Measurements from ENCODE around the gene WBP11. TPM values are rescaled to one million over a fixed set of nuclear protein-coding genes. Genes with fewer than 3 reads are reported as not detected.

The WBP11 gene
- total and polyA plus RNA-seq, 9 of the 15 experiments (the other 6 are each of a cell fraction or from before 2014, with no cell fraction given): 7.7 to 60.8 (median 24.6) TPM

- WGBS (ENCODE audit: insufficient coverage, low coverage, missing lambda C conversion rate): 25% methylated on average over 1 of the region's 1 CpG
- ATAC-seq (no peak), DNase-seq (ENCODE audit: extremely low read depth in 1 of 4, low spot score in 3 of 4) (no peak), FAIRE-seq (no peak)
- no peak overlapping the region for H3K27ac ChIP-seq (ENCODE audit: extremely low read depth, low read depth, low read length)
- intact Hi-C loops (cut with micrococcal nuclease) (no loop called here), in situ Hi-C loops (cut with MboI) (no loop called here)
- H4K20me1 ChIP-seq (replicated peaks; ENCODE audit: control insufficient read depth, insufficient read depth, low read length): no peaks in the 10 kb centered on the region
- H3K27me3 ChIP-seq (ENCODE audit: control insufficient read depth in 2 of 2, insufficient read depth in 2 of 2, low read length in 2 of 2): no peaks in the 10 kb centered on the region
- H2AFZ ChIP-seq (ENCODE audit: low read depth, low read length): no peak overlapping the region
- no peak overlapping the region for H3K4me3 ChIP-seq
- BruUV-seq (replicated peaks): no TSS peak
- TF ChIP-seq CBFA2T3 (IDR thresholded peaks at IDR 0.05) (0 out of 2 replicates have a peak, but pooled peaks have one; percentile 9), TCF7L2 (IDR thresholded peaks at IDR 0.05; ENCODE audit: low read depth, low read length) (no peak), JUND (IDR thresholded peaks at IDR 0.05; ENCODE audit: borderline replicate concordance, low read depth, low read length) (0 out of 2 replicates have a peak, but pooled peaks have one; percentile 22), JUND (tag; IDR thresholded peaks at IDR 0.05; ENCODE audit: borderline replicate concordance, low read depth, low read length) (no peak)
- H3K9me3 ChIP-seq (replicated peaks; ENCODE audit: control insufficient read depth, insufficient read depth, low read depth, low read length): no peaks in the 10 kb centered on the region
- CTCF ChIA-PET (ENCODE audit: low intra/inter-chr PET ratio): no interaction called here
- no peak overlapping the region for H3K9ac ChIP-seq (ENCODE audit: insufficient read depth in 1 of 2, low read depth in 2 of 2, low read length in 2 of 2)
- no peaks in the 10 kb centered on the region for H3K79me2 ChIP-seq (ENCODE audit: control insufficient read depth, insufficient read depth, low read length)
- no peak overlapping the region for H3K4me2 ChIP-seq (ENCODE audit: insufficient read depth, low read length)
- no peaks in the 10 kb centered on the region for H3K36me3 ChIP-seq (ENCODE audit: control insufficient read depth, insufficient read depth, low read length)
- H3K4me1 ChIP-seq (replicated peaks in 1 of 2; ENCODE audit: control insufficient read depth in 2 of 2, insufficient read depth in 2 of 2, low read length in 2 of 2): peaks cover 0 to 15% of the 10 kb centered on the region in 2 experiments; a peak in 3 of 5 replicates
- H3K9me1 ChIP-seq (ENCODE audit: control insufficient read depth, insufficient read depth, low read length): no peaks in the 10 kb centered on the region
- POLR2A ChIA-PET: interaction anchor here (0.9 kb wide), 1 partner anchor 20 kb away, joined by 3 read pairs; no protein-coding TSS in a partner anchor
Measured at GRCh38 chr12:14833952-14834351, 30.7 kb upstream of the WBP11 start.

- Histone ChIP-seq H3K9ac (ENCODE audit: insufficient read depth in 1 of 2, low read depth in 2 of 2, low read length in 2 of 2) (no peak overlapping the region), H3K9me1 (ENCODE audit: control insufficient read depth, insufficient read depth, low read length) (no peaks in the 10 kb centered on the region), H3K79me2 (ENCODE audit: control insufficient read depth, insufficient read depth, low read length) (no peaks in the 10 kb centered on the region), H3K9me3 (replicated peaks; ENCODE audit: control insufficient read depth, insufficient read depth, low read depth, low read length) (no peaks in the 10 kb centered on the region), H3K4me1 (replicated peaks in 1 of 2; ENCODE audit: control insufficient read depth in 2 of 2, insufficient read depth in 2 of 2, low read length in 2 of 2) (peaks cover 0 to 15% of the 10 kb centered on the region in 2 experiments; a peak in 3 of 5 replicates), H3K4me3 (no peak overlapping the region), H2AFZ (ENCODE audit: low read depth, low read length) (no peak overlapping the region), H3K27ac (ENCODE audit: extremely low read depth, low read depth, low read length) (no peak overlapping the region), H3K27me3 (ENCODE audit: control insufficient read depth in 2 of 2, insufficient read depth in 2 of 2, low read length in 2 of 2) (no peaks in the 10 kb centered on the region), H3K4me2 (ENCODE audit: insufficient read depth, low read length) (no peak overlapping the region), H4K20me1 (replicated peaks; ENCODE audit: control insufficient read depth, insufficient read depth, low read length) (no peaks in the 10 kb centered on the region), H3K36me3 (ENCODE audit: control insufficient read depth, insufficient read depth, low read length) (no peaks in the 10 kb centered on the region)
- no peak for FAIRE-seq
- in situ Hi-C loops (cut with MboI): no loop called here
- BruUV-seq (replicated peaks): no TSS peak
- intact Hi-C loops (cut with micrococcal nuclease): no loop called here
- no peak for ATAC-seq
- POLR2A ChIA-PET: no interaction called here
- CTCF ChIA-PET (ENCODE audit: low intra/inter-chr PET ratio): no interaction called here
- DNase-seq (ENCODE audit: extremely low read depth in 1 of 4, low spot score in 3 of 4): no peak
- WGBS (ENCODE audit: insufficient coverage, low coverage, missing lambda C conversion rate): 27% methylated on average over 3 of the region's 3 CpGs
- TF ChIP-seq FOXP1 (CRISPR knock-in tag; IDR thresholded peaks at IDR 0.05): no peak
- TF ChIP-seq MEIS2 (IDR thresholded peaks at IDR 0.05; ENCODE audit: partially characterized antibody): no peak
- no peak for TF ChIP-seq ERF (CRISPR knock-in tag; IDR thresholded peaks at IDR 0.05)
Measured at GRCh38 chr12:14833336-14833735, 30.1 kb upstream of the WBP11 start.
